HG02571 (cell line): ENCODE data around the gene TTL.

Experiments
- ATAC-seq: cut with Tn5 transposase; IDR thresholded peaks from one replicate; pipeline ENCODE4 v1.9.1; 2021; ENCODE audit warnings: mild to moderate bottlenecking, moderate library complexity; ENCODE audit not compliant: unreplicated experiment

Gene TTL

DNA sequence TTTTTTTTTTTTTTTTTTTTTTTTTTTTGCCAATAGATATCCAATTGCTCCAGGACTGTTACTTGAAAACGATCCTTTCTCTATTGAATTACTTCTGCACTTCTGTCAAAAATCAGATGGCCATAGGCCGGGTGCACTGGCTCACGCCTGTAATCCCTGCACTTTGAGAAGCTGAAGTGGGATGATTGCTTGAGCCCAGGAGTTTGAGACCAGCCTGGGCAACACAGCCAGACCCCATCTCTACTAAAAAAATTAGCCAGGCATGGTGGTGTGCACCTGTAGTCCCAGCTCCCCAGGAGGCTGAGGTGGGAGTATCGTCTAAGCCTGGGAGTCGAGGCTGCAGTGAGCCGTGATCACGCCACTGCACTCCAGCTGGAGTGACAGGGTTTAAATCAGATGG, 98.1 kb downstream of the TTL start:
- ATAC-seq, result no peak

DNA sequence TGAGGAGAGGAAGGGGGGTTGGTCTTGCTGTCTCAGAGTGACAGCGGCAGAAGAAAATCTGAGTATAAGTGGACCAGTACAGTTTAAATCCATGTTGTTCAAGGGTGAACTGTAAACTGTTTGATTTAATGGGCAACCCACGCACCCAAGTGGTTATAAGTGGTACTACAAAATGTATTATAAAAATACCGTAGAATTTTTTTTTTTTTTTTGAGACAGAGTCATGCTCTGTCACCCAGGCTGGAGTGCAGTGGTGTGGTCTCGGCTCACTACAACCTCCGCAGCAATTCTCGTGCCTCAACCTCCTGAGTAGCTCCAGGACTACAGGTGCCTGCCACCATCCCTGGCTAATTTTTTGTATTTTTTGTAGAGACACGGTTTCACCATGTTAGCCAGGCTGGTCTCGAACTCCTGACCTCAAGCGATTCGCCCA, 100.4 kb downstream of the TTL start:
- no peak for ATAC-seq

DNA sequence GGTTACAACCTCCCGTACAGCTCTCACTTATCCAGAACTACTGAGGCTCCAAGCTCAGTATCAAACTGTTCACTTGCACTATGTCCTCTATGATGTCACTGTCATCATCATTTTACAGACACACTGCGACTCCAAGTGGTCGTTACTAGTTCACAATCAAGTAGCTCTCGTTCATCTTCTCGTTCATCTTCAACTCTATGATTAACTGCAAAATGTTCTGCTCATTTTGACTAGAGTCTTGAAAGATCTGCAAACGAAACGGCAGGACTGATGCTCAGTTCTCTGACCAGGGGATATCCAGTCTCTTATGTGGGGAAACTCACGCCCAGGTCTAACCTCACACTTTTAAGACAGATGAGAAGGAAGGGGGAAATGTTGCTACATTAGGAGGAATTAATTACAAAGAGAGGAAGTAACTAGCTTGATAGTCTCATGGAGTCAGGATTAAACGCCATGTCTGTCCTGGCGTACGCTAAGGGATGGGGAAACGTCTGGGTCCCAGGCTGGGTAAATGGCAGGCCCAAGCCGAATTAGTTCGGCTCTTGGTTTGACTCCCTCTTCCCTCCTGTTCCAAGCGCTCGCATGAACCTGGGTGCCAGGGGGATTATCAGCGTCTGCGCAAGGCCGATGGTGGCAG, 101.7 kb downstream of the TTL start:
- no peak for ATAC-seq

DNA sequence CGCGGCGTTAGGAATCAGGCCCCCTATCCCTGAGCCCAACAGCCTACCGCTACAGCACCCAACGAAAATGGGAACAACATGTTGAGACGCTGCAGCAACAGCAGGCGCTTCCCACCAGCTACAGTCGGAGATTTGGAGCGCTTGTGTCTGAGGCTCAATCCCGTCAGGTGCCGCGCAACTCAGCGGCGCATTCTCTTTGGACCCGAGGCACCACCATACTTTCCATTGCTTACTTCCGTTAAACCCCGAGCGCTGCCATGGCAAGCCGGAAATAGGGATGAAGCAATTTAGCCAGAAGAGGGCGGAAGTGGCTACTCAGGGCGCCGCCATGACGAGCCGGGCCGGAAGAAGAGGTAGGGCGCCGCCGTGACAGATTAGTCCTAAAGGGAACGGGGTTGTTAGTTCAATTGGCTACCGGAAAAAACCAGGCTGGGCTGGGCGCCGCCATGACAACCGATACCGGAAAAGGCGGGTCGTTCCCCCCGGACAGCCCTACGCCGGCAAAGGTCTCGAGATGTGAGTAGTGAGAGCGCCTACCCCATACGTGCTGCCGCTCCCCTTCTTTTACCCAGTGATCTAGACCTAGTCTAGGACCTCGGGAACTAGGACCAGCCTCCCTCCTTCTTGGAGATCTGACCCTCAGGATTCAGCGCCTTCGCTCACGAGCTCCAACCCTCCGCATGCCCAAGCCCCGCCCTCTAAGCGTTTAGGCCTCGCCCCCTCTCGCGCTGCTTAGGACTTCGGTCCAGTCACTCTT, 102.4 kb downstream of the TTL start, which contains the start of gene CHCHD5:
Gene CHCHD5, plus strand, starts transcription at position 476 of the 757 bp plus-strand sequence. Its CDS starts 39 bp downstream, at position 515.
- peak; percentile 91 for ATAC-seq

DNA sequence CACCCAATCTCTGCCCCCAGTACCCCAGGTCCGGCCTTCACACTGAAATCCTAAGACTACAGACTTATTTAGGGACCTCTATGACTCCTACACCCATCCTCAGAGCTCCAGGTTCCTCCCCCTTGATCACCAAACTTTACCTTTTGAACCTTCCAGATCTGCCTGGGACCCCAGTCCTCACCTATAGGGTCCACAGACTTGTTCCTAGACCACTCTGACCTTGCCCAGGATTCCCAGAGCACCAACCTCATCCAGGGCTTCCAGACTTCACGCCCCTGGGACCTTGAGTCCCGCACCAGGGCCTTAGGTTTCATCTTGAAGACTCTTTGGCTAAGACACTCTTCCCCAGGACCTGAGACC, 102.9 kb downstream of the TTL start:
- ATAC-seq, result no peak

DNA sequence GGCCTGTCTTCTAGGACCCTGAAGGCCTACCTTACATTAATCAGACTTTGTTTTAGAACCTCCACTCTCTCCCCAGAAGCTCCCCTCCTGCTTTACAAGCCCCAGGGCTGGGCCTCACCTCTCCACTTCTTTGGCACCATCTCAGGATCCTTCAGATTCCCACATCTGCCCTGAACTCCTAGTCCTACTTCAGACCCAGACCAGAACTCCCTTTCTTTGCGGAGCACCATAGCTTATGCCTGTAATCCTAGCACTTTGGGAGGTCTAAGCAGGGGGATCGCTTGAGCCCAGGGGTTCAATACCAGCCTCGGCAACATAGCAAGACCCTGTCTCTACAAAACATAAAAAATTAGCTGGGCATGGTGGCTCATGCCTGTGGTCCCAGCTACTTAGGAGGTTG, 103.4 kb downstream of the TTL start:
- no peak for ATAC-seq

DNA sequence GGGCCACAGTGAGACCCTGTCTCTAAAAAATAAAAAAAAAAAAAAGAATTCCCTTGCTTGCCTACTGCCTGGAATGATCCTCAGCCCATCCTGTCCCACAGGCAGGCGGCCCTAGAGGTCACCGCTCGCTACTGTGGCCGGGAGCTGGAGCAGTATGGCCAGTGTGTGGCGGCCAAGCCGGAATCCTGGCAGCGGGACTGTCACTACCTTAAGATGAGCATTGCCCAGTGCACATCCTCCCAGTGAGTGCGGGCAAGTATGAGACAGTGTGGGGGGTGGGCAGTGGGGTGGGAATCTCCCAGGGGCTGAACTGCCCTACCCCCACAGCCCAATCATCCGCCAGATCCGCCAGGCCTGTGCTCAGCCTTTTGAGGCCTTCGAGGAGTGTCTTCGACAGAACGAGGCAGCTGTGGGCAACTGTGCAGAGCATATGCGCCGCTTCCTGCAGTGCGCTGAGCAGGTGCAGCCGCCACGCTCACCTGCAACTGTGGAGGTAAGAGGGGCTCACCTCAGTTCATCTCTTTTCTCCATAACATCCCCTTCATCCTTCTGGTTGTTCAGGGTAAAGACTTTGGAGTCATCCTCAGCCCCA, 104.0 kb downstream of the TTL start:
- no peak for ATAC-seq

DNA sequence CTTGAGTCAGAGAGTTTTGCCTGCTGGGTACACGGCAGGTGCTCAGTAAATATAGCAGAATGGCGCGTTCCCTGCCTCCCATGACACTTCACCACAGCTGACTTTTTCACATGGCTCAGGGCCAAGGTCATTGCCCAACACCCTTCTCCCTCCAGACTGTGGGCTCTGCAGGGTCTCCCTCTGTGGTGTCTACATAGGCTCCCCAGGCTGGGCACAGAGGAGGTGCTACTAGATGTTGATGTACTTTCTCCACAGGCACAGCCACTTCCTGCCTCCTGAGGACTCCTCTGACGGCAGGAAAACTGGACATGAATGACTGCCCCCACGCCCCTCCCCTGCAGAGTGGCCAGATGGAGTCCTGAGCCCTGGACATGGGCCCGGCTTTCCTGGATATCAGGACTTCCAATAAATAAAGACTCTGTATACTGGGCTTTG, 106.7 kb downstream of the TTL start:
- no peak for ATAC-seq
